B cell (primary cell): Measurements from ENCODE around the gene TRAF5. TPM values are rescaled to one million over a fixed set of nuclear protein-coding genes. Genes with fewer than 3 reads are reported as not detected.

Experiments
- ATAC-seq: fragments of 200-7000 bp; cut with Tn5 transposase; one replicate; pipeline ENCODE4 v1.10.0; 2021; ENCODE audit warnings: low read depth, mild to moderate bottlenecking, moderate number of reproducible peaks, moderate library complexity
- CTCF ChIA-PET: fragments of 350-600 bp; sonication (Branson Sonifier 250); formaldehyde crosslinking; loops from one replicate; lab custom pipeline; 2021; ENCODE audit warnings: antibody characterized with exemption, inconsistent platforms; lab: Charles Lee
- POLR2A ChIA-PET: fragments of 350-600 bp; sonication (Branson Sonifier 250); formaldehyde crosslinking; loops from one replicate; lab custom pipeline; 2021; ENCODE audit warnings: antibody characterized with exemption; lab: Charles Lee
- DNase-seq: peaks from one replicate; pipeline ENCODE4 v3.0.0; 2013
- H2AFZ ChIP-seq: 2 replicates; pipeline ENCODE4 v1.6.1; 2012; ENCODE audit warnings: mild to moderate bottlenecking, low read depth, low read length; ENCODE audit not compliant: insufficient read depth, poor library complexity, severe bottlenecking
- H3K27ac ChIP-seq, 2 donors: 1 replicate in 1 of 2; 2 replicates in 1 of 2; pipeline ENCODE4 v1.5.1; 2012 to 2013; ENCODE audit warnings: low read length in 2 of 2, mild to moderate bottlenecking in 2 of 2, moderate library complexity in 1 of 2
- H3K27me3 ChIP-seq, 4 experiments: fragments of 200-600 bp in 1 of 4; sonication (generic) in 1 of 4; replicated peaks in 1 of 4; 1 replicate in 2 of 4; 2 replicates in 2 of 4; pipeline versions ENCODE4 v1.6.1 to v1.7.0; 2013 to 2016; ENCODE audit warnings: low read length in 3 of 4, mild to moderate bottlenecking in 2 of 4, mixed read lengths in 1 of 4, moderate library complexity in 1 of 4; ENCODE audit not compliant: insufficient read depth in 4 of 4, control insufficient read depth in 3 of 4; ENCODE audit errors: control extremely low read depth in 1 of 4
- H3K36me3 ChIP-seq, 2 experiments: replicated peaks in 1 of 2; 1 replicate in 1 of 2; 2 replicates in 1 of 2; pipeline versions ENCODE4 v1.6.1 to v1.7.1; 2013; ENCODE audit warnings: low read length in 1 of 2; ENCODE audit not compliant: insufficient read depth in 2 of 2, control insufficient read depth in 1 of 2; ENCODE audit errors: control extremely low read depth in 1 of 2, extremely low read depth in 1 of 2
- H3K4me1 ChIP-seq, 2 donors: fragments of 200-600 bp in 1 of 2; sonication (generic) in 1 of 2; 1 replicate in 1 of 2; 2 replicates in 1 of 2; pipeline versions ENCODE4 v1.5.1 to v1.6.1; 2013 to 2017; ENCODE audit warnings: low read length in 2 of 2; ENCODE audit not compliant: control insufficient read depth in 2 of 2, insufficient read depth in 2 of 2
- H3K4me2 ChIP-seq: replicated peaks from 2 replicates; pipeline ENCODE3; 2012; ENCODE audit warnings: mild to moderate bottlenecking, low read depth, low read length; ENCODE audit not compliant: poor library complexity, severe bottlenecking
- H3K4me3 ChIP-seq, 5 experiments: fragments of 200-600 bp in 1 of 5; sonication (generic) in 1 of 5; 1 replicate in 3 of 5; 2 replicates in 2 of 5; pipeline versions ENCODE4 v1.5.1 to v1.7.0; 2011 to 2016; ENCODE audit warnings: low read length in 4 of 5, mild to moderate bottlenecking in 4 of 5, low read depth in 2 of 5, control low read depth in 1 of 5, moderate library complexity in 1 of 5; ENCODE audit not compliant: insufficient read depth in 1 of 5; ENCODE audit errors: control extremely low read depth in 1 of 5, extremely low read depth in 1 of 5
- H3K79me2 ChIP-seq: fragments of 200-600 bp; sonication (generic); one replicate; pipeline ENCODE4 v1.6.0; 2016; ENCODE audit warnings: low read length; ENCODE audit not compliant: control insufficient read depth, insufficient read depth
- H3K9ac ChIP-seq: fragments of 200-600 bp; sonication (generic); 2 replicates; pipeline ENCODE4 v1.6.1; 2017; ENCODE audit warnings: mild to moderate bottlenecking, low read length, moderate library complexity
- H3K9me3 ChIP-seq, 3 donors: one replicate each; pipeline versions ENCODE4 v1.6.1 to v1.7.1; 2013; ENCODE audit warnings: low read length in 2 of 3; ENCODE audit not compliant: control insufficient read depth in 2 of 3, insufficient read depth in 1 of 3; ENCODE audit errors: control extremely low read depth in 1 of 3
- H4K20me1 ChIP-seq: 2 replicates; pipeline ENCODE4 v1.6.0; 2012; ENCODE audit warnings: mild to moderate bottlenecking, low read length; ENCODE audit not compliant: insufficient read depth, control insufficient read depth, poor library complexity, severe bottlenecking
- H3K27ac Mint-ChIP-seq: one replicate; pipeline ENCODE4 v1.8.0; 2021; ENCODE audit warnings: mixed read lengths
- H3K27me3 Mint-ChIP-seq: one replicate; pipeline ENCODE4 v1.8.0; 2021; ENCODE audit warnings: mixed read lengths
- H3K4me1 Mint-ChIP-seq: one replicate; pipeline ENCODE4 v1.8.0; 2021; ENCODE audit warnings: mixed read lengths
- H3K4me3 Mint-ChIP-seq: one replicate; pipeline ENCODE4 v1.8.0; 2021; ENCODE audit warnings: mixed read lengths
- H3K9me3 Mint-ChIP-seq: one replicate; pipeline ENCODE4 v1.8.0; 2022; ENCODE audit warnings: mixed read lengths; ENCODE audit not compliant: insufficient read depth
- CTCF ChIP-seq: fragments of 200-600 bp; IDR thresholded peaks from one replicate; pipeline ENCODE4 v1.8.0; 2022; ENCODE audit warnings: antibody characterized with exemption, mild to moderate bottlenecking
- EZH2 ChIP-seq: IDR thresholded peaks from 2 replicates; pipeline ENCODE4 v1.6.1; 2012; ENCODE audit warnings: borderline replicate concordance, low read depth, mild to moderate bottlenecking, moderate library complexity, low read length; ENCODE audit not compliant: insufficient read depth, poor library complexity, severe bottlenecking
- WGBS: methylation state at CpG from one replicate; pipeline ENCODE4 v1.1.5; 2013; ENCODE audit warnings: missing lambda C conversion rate; ENCODE audit not compliant: insufficient coverage; 5-methylcytosine and 5-hydroxymethylcytosine counted together
- intact Hi-C: fragments of 100-400 bp; cut with micrococcal nuclease; formaldehyde crosslinking; loops from one replicate; pipeline ENCODE4 v1.10.0; 2022
- polyA plus RNA-seq: library from polyadenylated mRNA; depleted of rRNA; stranded (reverse); fragments of >200 nt; gene quantifications from 2 replicates; pipeline ENCODE4 v1.2.3, GENCODE V29; 2012
- total RNA-seq, 2 donors: library from RNA; stranded (reverse); fragments of 120-200 nt in 1 of 2; gene quantifications; 1 replicate in 1 of 2; 2 replicates in 1 of 2; pipeline versions ENCODE4 v1.2.3 to v1.2.4, GENCODE V29; 2013 to 2022

Gene TRAF5
- total and polyA plus RNA-seq, 2 donors (not counting 1 experiment from before 2014, with no cell fraction given) = 129 to 143 TPM

- H3K79me2 ChIP-seq = peaks cover 100% of the 10 kb centered on the region
- CTCF ChIA-PET = interaction anchor here (18.7 kb wide), 1 partner anchor 18 kb away, joined by 333 read pairs; the partner anchor contains the start of gene TRAF5
- POLR2A ChIA-PET = no interaction called here
- H3K27me3 ChIP-seq = no peaks in the 10 kb centered on the region
- no peak for DNase-seq
- Mint-ChIP-seq H3K27ac (peak overlapping the region; percentile 28), H3K4me3 (no peak overlapping the region), H3K27me3 (no peaks in the 10 kb centered on the region), H3K9me3 (no peaks in the 10 kb centered on the region), H3K4me1 (peaks cover 87% of the 10 kb centered on the region)
- no peaks in the 10 kb centered on the region for H3K9me3 ChIP-seq
- no peak overlapping the region for H3K9ac ChIP-seq
- peaks cover 99% of the 10 kb centered on the region for H4K20me1 ChIP-seq
- TF ChIP-seq CTCF (no peak), EZH2 (no peak)
- no peak overlapping the region for H3K4me3 ChIP-seq
- intact Hi-C loops = no loop called here
- H3K4me1 ChIP-seq = peaks cover 83 to 87% of the 10 kb centered on the region in 2 donors
- no peak for ATAC-seq
- no peak overlapping the region for H3K4me2 ChIP-seq
- H3K27ac ChIP-seq = peak overlapping the region in 1 of 2 donors; percentile 56
- 100% methylated on average over 2 of the region's 2 CpGs for WGBS
- no peak overlapping the region for H2AFZ ChIP-seq
- H3K36me3 ChIP-seq = peaks cover 0 to 46% of the 10 kb centered on the region in 2 experiments
Measured at GRCh38 chr1:211345719-211346118, 19.1 kb downstream of the TRAF5 start.

- intact Hi-C loops = no loop called here
- Mint-ChIP-seq H3K27me3 (no peaks in the 10 kb centered on the region), H3K4me3 (no peak overlapping the region), H3K9me3 (no peaks in the 10 kb centered on the region), H3K27ac (peak overlapping the region; percentile 50), H3K4me1 (peaks cover 86% of the 10 kb centered on the region)
- ATAC-seq = no peak
- Histone ChIP-seq H3K79me2 (peaks cover 100% of the 10 kb centered on the region), H3K27ac (peak overlapping the region in 1 of 2 donors; percentile 56), H3K9ac (no peak overlapping the region), H3K36me3 (peaks cover 0 to 36% of the 10 kb centered on the region in 2 experiments), H3K9me3 (peaks cover 0 to 6% (median 0%) of the 10 kb centered on the region in 3 donors), H3K4me3 (no peak overlapping the region), H2AFZ (no peak overlapping the region), H4K20me1 (peaks cover 92% of the 10 kb centered on the region), H3K4me1 (peaks cover 82 to 83% of the 10 kb centered on the region in 2 donors), H3K27me3 (no peaks in the 10 kb centered on the region), H3K4me2 (peak overlapping the region; percentile 3)
- POLR2A ChIA-PET = interaction anchor here (0.9 kb wide), 1 partner anchor 11 kb away, joined by 3 read pairs; no protein-coding TSS in a partner anchor
- CTCF ChIA-PET = interaction anchor here (1.0 to 18.7 kb wide), 3 partner anchors 9 to 20 kb away, joined by 5 to 333 read pairs (median 6); partner anchors contain the start of gene TRAF5
- DNase-seq = no peak
- 86% methylated on average over 1 of the region's 4 CpGs for WGBS
- TF ChIP-seq EZH2 (no peak), CTCF (no peak)
Measured at GRCh38 chr1:211347077-211347844, 20.6 kb downstream of the TRAF5 start.
